PFSK-1 (cell line): ENCODE measurements around the gene NCLN.

Experiments used
- FOXP2 ChIP-seq: optimal IDR thresholded peaks from 2 replicates; pipeline ENCODE3; 2011; ENCODE audit warnings: borderline replicate concordance, control low read depth, inconsistent platforms; ENCODE audit not compliant: insufficient read depth; ENCODE audit errors: extremely low read length, extremely low read depth
- POLR2AphosphoS5 ChIP-seq: IDR thresholded peaks from 2 replicates; pipeline ENCODE4 v1.6.1; 2012; ENCODE audit warnings: low read depth, mild to moderate bottlenecking, control low read depth, low read length, moderate library complexity
- REST ChIP-seq, 2 experiments: IDR thresholded peaks; 2 replicates each; pipeline versions ENCODE4 v1.6.1 to v1.8.0; 2011 to 2012; ENCODE audit warnings: low read depth in 2 of 2, low read length in 2 of 2, control low read depth in 1 of 2, inconsistent platforms in 1 of 2, mild to moderate bottlenecking in 1 of 2, moderate library complexity in 1 of 2; ENCODE audit not compliant: insufficient read depth in 1 of 2
- TAF1 ChIP-seq: IDR thresholded peaks from 2 replicates; pipeline ENCODE4 v1.6.1; 2012; ENCODE audit warnings: low read length, control low read depth, borderline replicate concordance; ENCODE audit not compliant: insufficient read depth

- TF ChIP-seq TAF1 (no peak), POLR2AphosphoS5 (no peak), REST (IDR thresholded peaks at IDR 0.05; ENCODE audit: insufficient read depth in 1 of 2, low read depth in 2 of 2, low read length in 2 of 2) (no peak), FOXP2 (no peak)
Measured at GRCh38 chr19:3135961-3136683, 49.6 kb upstream of the NCLN start, which contains the start of gene GNA15.
